Glutamatergic neuron (in vitro differentiated cells): ENCODE data around the gene UGT8. TPM values are rescaled to one million over a fixed set of nuclear protein-coding genes. Genes with fewer than 3 reads are reported as not detected.
"Not testable (repeated sequence)": the region's sequence is repeated elsewhere in the genome, so short reads cannot be mapped to it uniquely, and the experiment has no call there.

Experiments used
- DNase-seq: peaks from one replicate; pipeline ENCODE4 v3.0.0; 2022
- H3K27ac Mint-ChIP-seq: one replicate; pipeline ENCODE4 v1.8.0; 2020; ENCODE audit warnings: mild to moderate bottlenecking, mixed read lengths, inconsistent platforms; ENCODE audit not compliant: unreplicated experiment
- H3K27me3 Mint-ChIP-seq: one replicate; pipeline ENCODE4 v1.8.0; 2020; ENCODE audit warnings: mild to moderate bottlenecking, moderate library complexity, mixed read lengths, inconsistent platforms; ENCODE audit not compliant: unreplicated experiment
- H3K36me3 Mint-ChIP-seq: one replicate; pipeline ENCODE4 v1.8.0; 2020; ENCODE audit warnings: mild to moderate bottlenecking, mixed read lengths, inconsistent platforms; ENCODE audit not compliant: unreplicated experiment
- H3K4me1 Mint-ChIP-seq: one replicate; pipeline ENCODE4 v1.8.0; 2020; ENCODE audit warnings: mild to moderate bottlenecking, low read depth, mixed read lengths, inconsistent platforms; ENCODE audit not compliant: unreplicated experiment
- H3K4me3 Mint-ChIP-seq: one replicate; pipeline ENCODE4 v1.8.0; 2020; ENCODE audit warnings: mild to moderate bottlenecking, mixed read lengths, inconsistent platforms; ENCODE audit not compliant: unreplicated experiment
- H3K9me3 Mint-ChIP-seq: one replicate; pipeline ENCODE4 v1.8.0; 2020; ENCODE audit warnings: mild to moderate bottlenecking, moderate library complexity, mixed read lengths, inconsistent platforms; ENCODE audit not compliant: unreplicated experiment
- CTCF ChIP-seq: fragments of 200-600 bp; sonication (generic); IDR thresholded peaks from one replicate; pipeline ENCODE4 v1.5.0; 2021; ENCODE audit not compliant: partially characterized antibody, unreplicated experiment
- total RNA-seq: library from RNA; stranded (reverse); fragmentation: NEBNext Ultra II Directional; extraction: Animal tissue kit (Norgen Biotek cat#: 25700); gene quantifications from one replicate; pipeline ENCODE4 v1.2.1, GENCODE V29; 2021; ENCODE audit not compliant: unreplicated experiment

UGT8 gene
- total RNA-seq, 1 donor from 2014 or later = 0.98 TPM

- H3K4me3 Mint-ChIP-seq = no peak overlapping the region
Measured at GRCh38 chr4:114607056-114607455, 8.4 kb downstream of the UGT8 start.

GRCh38 chr4:114613560-114613959 lies 15.0 kb downstream of the UGT8 start:
- no peaks in the 10 kb centered on the region for H3K9me3 Mint-ChIP-seq
- no peak for DNase-seq
- H3K27me3 Mint-ChIP-seq = no peaks in the 10 kb centered on the region

More at GRCh38 chr4:114607056-114607455, 8.4 kb downstream of the UGT8 start:
- no peaks in the 10 kb centered on the region for H3K27me3 Mint-ChIP-seq
- no peaks in the 10 kb centered on the region for H3K4me1 Mint-ChIP-seq
- no peaks in the 10 kb centered on the region for H3K9me3 Mint-ChIP-seq
- no peak overlapping the region for H3K27ac Mint-ChIP-seq
- no peak for DNase-seq
- H3K36me3 Mint-ChIP-seq = no peaks in the 10 kb centered on the region
- TF ChIP-seq CTCF = no peak

GRCh38 chr4:114615435-114615834 lies 16.8 kb downstream of the UGT8 start:
- no peak for TF ChIP-seq CTCF
- H3K27ac Mint-ChIP-seq = no peak overlapping the region
- no peaks in the 10 kb centered on the region for H3K36me3 Mint-ChIP-seq
- H3K27me3 Mint-ChIP-seq = no peaks in the 10 kb centered on the region
- no peak for DNase-seq
- H3K9me3 Mint-ChIP-seq = no peaks in the 10 kb centered on the region
- no peaks in the 10 kb centered on the region for H3K4me1 Mint-ChIP-seq
- H3K4me3 Mint-ChIP-seq = no peak overlapping the region

More at GRCh38 chr4:114613560-114613959, 15.0 kb downstream of the UGT8 start:
- no peak for TF ChIP-seq CTCF
- H3K4me3 Mint-ChIP-seq = no peak overlapping the region
- H3K4me1 Mint-ChIP-seq = no peaks in the 10 kb centered on the region
- no peak overlapping the region for H3K27ac Mint-ChIP-seq
- no peaks in the 10 kb centered on the region for H3K36me3 Mint-ChIP-seq

- H3K36me3 Mint-ChIP-seq, DNase-seq, H3K9me3 Mint-ChIP-seq, H3K27me3 Mint-ChIP-seq, H3K4me3 Mint-ChIP-seq, H3K27ac Mint-ChIP-seq, H3K4me1 Mint-ChIP-seq: not testable (repeated sequence)
Measured at GRCh38 chr4:114616036-114616435, 17.4 kb downstream of the UGT8 start.

DNA sequence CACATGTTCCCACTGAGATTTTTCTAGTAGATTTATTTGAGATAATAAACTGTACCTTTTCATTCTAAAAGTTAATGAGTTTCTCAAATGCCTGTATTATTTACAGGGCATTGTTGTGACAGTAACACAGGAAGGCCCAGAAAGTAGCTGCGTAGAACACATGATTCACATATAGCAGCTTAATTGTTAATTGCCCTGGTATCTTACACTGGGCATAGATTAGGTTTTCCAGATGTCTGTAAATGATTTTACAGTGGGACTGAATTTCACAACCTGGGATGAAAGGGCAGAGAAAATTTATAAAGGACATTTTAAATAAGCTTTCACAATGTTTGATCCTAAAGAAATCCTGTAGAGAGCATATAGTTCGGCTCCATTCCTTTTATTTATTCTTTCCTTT lies 27.6 kb downstream of the UGT8 start:
- Mint-ChIP-seq H3K27me3 (no peaks in the 10 kb centered on the region), H3K4me3 (no peak overlapping the region), H3K4me1 (no peaks in the 10 kb centered on the region), H3K27ac (no peak overlapping the region), H3K9me3 (no peaks in the 10 kb centered on the region), H3K36me3 (no peaks in the 10 kb centered on the region)
- no peak for TF ChIP-seq CTCF
- no peak for DNase-seq
